Activated CD4-positive, alpha-beta T cell treated with anti-CD3 and anti-CD28 coated beads for 1 hour (primary cell): ENCODE measurements around the gene NOS3.
A peak's percentile ranks its signal among the peaks of the same experiment; 100 is the strongest.
"Not testable (repeated sequence)": the region's sequence is repeated elsewhere in the genome, so short reads cannot be mapped to it uniquely, and the experiment has no call there.

ENCODE experiments used
- DNase-seq: peaks from one replicate; pipeline ENCODE4 v3.0.0-alpha.2; 2020

NOS3 gene

DNA sequence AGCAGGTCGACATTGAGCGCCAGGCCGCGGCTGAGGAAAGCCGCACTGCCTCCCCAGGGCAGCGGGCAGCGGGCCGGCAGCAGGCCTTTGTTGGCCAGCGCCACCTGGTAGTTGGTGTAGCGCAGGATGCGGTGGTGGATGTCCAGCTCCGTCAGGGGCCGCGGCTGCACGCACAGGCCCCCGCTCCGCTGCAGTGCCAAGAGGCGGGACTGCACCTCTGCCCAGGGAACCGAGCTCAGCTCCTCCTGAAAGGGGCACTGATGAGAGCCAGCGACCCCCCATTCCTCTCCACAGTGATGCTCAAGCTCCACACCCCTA is 28.3 kb downstream of the NOS3 start:
- DNase-seq, result no peak

DNA sequence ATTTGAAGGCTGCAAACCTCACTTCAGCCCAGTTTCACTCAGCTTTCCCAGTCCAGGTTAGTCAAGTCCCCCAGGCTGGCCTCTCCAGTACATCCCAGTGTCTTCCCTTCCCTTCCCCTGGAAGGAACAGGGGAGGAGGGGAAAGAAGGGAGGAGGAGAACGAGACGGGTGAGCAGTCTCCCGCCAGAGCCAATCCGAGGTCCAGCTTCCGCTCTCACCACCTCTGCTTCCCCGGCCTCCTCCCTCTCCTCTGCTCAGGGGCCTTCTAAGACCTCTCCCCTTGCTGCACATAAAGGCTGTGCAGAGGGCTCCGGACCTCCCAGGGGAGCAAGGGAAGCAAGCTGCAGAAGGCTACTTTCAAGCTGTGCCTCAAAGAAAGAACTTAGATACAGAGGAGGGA is 29.4 kb downstream of the NOS3 start:
- DNase-seq, result no peak

DNA sequence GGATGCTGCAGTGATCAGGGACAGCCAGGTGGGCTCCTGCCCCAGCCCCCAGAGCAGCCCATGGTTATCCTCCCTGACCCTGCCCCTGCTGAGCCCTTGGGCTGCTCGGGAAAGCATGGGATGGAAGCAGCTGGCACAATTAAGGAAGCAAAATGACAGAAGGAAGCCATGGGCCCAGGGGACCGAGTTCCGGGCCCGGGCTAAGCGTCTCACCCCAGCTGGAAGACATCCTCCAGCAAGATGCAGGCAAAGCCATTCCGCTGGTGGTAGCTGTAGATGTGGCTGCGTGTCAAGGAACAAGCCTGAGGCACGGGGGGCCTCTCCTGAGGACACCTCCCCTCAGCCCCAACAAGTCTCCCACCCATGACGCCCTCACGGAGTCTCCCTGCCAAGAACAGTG is 32.4 kb downstream of the NOS3 start:
- no peak for DNase-seq

- DNase-seq, result no peak
These were observed 33.7 kb downstream of the NOS3 start, which contains the start of gene ATG9B for GRCh38 chr7:151024435-151025056. ATG9B (minus strand) TSS chr7:151024494; CDS start chr7:151024423, 71 bp downstream.

GRCh38 chr7:151025924-151026671 is 35.3 kb downstream of the NOS3 start:
- DNase-seq, result no peak

DNA sequence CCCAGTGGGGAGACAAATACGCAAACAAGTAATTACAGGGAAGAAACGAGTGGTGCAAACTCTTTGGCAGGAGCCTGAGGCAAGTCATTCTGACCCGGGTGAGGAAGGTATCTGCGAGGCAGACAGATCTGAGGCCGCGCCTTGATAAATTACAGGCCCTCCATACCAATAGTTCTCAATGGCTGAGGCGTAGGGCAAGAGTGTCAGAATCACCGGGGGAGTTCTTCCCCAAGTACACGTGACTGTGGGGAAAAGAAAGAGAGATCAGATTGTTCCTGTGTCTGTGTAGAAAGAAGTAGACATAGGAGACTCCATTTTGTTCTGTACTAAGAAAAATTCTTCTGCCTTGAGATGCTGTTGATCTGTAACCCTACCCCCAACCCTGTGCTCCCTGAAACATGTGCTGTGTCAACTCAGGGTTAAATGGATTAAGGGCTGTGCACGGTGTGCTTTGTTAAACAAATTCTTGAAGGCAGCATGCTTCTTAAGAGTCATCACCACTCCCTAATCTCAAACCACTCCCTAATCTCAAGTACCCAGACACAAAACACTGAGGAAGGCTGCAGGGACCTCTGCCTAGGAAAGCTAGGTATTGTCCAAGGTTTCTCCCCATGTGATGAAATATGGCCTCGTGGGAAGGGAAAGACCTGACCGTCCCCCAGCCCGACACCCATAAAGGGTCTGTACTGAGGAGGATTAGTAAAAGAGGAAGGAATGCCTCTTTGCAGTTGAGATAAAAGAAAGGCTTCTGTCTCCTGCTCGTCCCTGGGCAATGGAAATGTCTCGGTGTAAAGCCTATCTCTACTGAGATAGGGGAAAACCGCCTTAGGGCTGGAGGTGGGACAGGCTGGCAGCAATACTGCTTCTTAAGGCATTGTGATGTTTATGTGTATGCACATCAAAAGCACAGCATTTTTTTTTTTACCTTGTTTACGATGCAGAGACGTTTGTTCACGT is 36.2 kb downstream of the NOS3 start:
- not testable (repeated sequence) for DNase-seq

GRCh38 chr7:151027728-151028130 is 36.9 kb downstream of the NOS3 start:
- DNase-seq, result not testable (repeated sequence)

DNA sequence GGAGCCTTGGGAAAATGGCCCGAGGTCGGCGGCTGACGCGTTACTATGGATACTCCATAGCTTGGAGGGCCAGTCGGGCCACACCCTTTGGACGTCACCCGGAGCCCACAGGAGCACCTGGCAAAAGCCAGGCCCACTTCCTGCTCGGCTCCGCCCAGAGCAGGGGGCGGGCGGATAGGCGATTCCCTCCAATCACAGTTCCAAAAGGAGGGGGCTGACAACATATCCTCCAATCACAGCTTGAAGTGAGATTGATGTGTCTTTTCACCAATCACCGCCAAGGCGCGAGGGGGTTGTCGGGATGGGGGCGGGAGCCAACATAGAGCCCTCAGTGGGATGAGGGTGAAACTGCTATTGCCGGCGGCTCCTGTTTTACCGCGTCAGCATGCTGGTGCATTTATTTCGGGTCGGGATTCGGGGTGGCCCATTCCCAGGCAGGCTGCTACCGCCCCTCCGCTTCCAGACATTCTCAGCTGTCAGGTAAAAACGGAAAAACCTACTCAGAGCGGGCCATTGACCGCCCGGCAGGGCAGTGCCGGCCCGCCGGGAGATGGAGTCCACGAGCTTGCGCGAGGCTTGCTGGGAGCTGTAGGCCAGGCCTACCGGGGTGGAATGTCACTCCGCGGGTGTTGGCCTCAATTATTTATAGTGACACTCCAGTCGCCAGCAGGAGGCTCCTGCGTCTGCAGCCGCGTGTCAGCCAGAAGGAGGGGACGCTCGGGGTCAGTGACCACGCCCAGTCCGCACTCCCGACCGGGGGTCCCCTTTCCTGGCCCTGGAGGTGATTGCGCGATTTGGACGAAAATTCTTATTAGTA is 37.5 kb downstream of the NOS3 start, which contains the start of gene ABCB8:
Gene ABCB8, plus strand, starts transcription at position 320 of the 817 bp plus-strand sequence. Its CDS starts 66 bp downstream, at position 386.
- peak; percentile 96 for DNase-seq

GRCh38 chr7:151028948-151029501 is 38.2 kb downstream of the NOS3 start:
- no peak for DNase-seq

DNA sequence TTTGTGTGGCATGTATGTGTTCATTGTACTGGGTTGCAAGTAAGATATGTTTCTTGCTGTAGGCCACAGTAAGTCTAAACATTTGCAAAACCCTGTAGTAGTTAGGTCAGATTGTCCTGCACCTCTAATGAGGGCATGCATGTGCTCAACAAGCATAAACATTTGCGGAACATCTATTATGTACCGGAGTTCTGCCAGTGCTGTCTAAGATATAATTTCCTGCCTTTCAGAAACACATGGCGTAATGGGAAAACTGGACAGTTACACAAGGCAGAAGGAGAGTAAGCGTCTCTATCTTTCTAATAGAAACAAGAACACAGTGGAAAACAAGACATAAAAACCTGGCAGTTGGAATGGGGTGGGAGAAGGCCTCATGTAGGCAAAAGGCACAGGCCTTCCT is 40.2 kb downstream of the NOS3 start:
- no peak for DNase-seq

- DNase-seq, result no peak
These were observed 42.4 kb downstream of the NOS3 start for GRCh38 chr7:151032936-151033863.

GRCh38 chr7:151033864-151034249 is 43.0 kb downstream of the NOS3 start:
- no peak for DNase-seq

GRCh38 chr7:151034312-151035025 is 43.7 kb downstream of the NOS3 start:
- DNase-seq, result no peak

DNA sequence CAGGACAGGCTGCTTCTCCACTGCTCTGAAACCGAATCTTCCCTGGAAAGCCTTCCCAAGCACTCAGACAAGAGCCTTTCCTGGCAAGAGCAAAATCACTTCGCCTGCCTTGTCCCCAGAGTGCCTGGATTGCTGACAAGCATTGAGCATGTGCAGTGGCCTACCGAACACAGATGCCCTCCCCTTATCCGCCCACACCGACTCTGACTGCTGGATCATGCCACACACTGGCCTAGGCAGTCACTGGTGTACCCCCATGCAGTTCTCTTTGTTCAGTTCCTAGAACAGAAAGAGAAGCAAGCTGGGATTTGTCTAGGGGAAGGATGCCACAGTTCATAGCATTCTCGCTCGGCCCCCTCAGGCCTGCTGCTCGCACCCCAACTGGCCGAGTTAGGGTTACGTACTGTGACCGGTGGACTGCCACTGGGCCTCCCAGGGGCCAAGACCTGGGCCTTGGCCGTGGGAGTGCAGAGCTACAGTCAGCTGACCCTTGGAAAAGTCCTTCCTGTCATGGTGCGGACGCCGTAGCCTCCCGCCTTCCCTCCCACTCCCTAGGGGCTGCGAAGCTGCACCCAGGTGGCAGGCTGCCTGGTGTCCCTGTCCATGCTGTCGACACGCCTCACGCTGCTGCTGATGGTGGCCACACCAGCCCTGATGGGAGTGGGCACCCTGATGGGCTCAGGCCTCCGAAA is 44.4 kb downstream of the NOS3 start:
- no peak for DNase-seq

- no peak for DNase-seq
These were observed 45.1 kb downstream of the NOS3 start for GRCh38 chr7:151035902-151036301.

DNA sequence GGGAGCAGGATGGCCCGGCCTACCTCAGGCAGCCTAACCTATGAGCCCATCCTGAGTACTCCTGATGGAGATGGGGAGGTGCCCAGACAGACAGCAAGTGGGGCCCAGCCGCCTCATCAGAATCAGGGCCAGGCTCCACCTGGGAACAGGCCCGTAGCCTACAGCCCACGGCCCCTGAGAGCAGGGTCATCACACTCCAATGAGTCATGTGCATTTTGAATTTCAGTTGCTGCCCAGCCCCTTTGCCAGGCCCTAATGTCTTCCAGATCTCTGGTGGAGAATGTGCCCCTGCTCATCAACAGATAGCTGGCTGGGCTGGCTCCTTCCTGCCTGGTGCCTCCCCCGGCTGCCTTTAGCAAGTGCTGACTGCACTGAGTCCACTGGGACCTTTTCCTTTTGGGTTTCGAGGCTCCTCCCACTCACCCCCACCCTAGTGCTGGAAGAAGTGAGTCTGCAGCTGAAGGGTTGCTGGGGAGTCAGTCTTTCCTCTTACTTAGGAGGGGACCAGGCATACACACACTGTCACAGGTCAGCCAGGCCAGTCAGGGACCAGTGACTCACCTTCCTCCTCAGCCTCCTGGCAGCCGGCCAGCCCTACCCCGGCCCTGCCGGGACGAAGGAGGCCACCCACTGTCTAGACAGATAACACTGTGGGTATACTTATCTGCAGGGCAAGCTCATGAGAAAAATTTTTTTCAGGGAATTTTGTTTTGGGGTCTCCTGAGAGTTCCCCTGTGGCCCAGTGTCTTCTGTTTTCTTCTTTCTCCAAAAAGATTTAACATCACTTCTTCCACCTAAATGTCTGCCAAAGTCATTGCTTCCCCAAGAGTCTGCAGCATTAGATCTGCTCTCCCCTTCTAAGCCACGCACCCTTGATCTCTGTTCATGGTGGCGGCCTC is 48.4 kb downstream of the NOS3 start:
- DNase-seq, result peak; percentile 46

- DNase-seq, result no peak
These were observed 49.2 kb downstream of the NOS3 start for GRCh38 chr7:151039850-151040548.
